HG03280 (cell line): ENCODE measurements around the gene CNIH2.

ENCODE experiments used
- ATAC-seq: cut with Tn5 transposase; IDR thresholded peaks from one replicate; pipeline ENCODE4 v1.9.1; 2021; ENCODE audit warnings: mild to moderate bottlenecking, moderate library complexity; ENCODE audit not compliant: unreplicated experiment

The CNIH2 gene

GRCh38 chr11:66258473-66258893 is 19.5 kb upstream of the CNIH2 start:
- ATAC-seq, result peak; percentile 1

- no peak for ATAC-seq
Observed at GRCh38 chr11:66259225-66259624, 18.8 kb upstream of the CNIH2 start.

DNA sequence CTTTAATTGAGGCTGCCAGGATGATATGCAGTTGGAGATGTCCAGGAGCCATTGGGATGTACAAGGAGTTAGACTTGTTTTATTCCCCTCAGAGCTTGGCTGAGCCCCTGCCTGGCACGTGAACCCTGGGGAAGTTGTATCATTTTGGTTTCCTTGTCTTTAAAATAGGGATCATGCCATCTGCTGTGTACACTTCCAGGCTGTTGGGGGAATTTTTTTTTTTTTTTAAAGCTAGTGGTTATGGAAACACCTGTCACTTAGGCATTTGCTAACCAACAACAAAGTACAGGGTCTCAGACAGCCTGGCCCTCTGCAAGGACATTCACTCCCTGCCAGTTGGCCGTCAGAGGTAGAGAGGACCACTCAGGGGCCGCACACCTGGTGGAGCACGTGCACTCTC is 18.0 kb upstream of the CNIH2 start:
- ATAC-seq, result no peak

GRCh38 chr11:66261578-66261977 is 16.4 kb upstream of the CNIH2 start:
- ATAC-seq, result no peak

DNA sequence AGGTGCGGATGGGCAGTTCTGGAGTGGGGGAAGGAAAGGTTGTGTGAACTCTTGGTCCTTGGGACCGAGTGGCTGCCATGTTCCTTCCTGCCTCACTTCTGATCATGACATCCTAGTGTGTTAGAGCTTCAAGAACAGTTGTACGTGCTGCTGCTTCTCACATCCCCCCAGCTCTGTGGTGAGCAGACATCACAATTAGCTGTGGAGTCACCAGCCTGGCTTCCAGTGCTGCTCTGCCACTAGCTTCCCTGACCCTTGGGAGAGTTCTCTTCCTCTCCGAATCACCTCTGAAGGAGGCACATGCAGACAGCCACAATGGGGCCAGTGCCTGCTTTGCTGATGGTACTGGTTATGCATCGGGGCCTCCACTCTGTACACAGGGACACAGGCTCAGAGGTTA is 15.8 kb upstream of the CNIH2 start:
- ATAC-seq, result no peak

GRCh38 chr11:66262696-66263095 is 15.3 kb upstream of the CNIH2 start:
- ATAC-seq, result no peak

GRCh38 chr11:66263231-66263630 is 14.7 kb upstream of the CNIH2 start:
- no peak for ATAC-seq

DNA sequence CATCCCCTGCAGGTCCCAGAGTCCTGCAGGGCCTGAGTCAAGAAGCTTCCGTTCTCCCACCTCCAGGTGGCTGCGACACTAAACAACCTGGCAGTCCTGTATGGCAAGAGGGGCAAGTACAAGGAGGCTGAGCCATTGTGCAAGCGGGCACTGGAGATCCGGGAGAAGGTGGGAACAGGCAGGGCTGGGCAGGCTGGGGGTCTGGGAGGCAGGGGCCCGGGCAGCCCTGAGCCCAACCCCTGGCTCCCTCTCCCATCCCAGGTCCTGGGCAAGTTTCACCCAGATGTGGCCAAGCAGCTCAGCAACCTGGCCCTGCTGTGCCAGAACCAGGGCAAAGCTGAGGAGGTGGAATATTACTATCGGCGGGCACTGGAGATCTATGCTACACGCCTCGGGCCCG is 14.2 kb upstream of the CNIH2 start:
- no peak for ATAC-seq

DNA sequence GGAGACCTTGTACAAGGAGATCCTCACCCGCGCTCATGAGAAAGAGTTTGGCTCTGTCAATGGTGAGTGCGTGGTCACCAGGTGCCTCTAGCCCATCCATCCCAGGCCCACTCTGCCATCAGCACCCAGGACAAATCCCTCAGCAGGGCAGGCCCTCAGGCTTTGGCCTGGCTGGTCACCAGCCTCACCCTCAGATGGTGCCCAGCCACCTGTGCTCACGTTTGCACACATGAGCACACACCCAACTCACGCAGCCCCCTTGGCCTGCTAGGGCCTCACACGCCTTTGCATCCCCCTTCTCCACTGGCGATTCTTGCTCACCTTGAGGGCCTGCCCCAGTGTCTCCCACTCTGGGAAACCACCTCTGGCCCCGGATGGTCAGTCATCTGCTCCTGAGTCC is 13.6 kb upstream of the CNIH2 start:
- ATAC-seq, result no peak

DNA sequence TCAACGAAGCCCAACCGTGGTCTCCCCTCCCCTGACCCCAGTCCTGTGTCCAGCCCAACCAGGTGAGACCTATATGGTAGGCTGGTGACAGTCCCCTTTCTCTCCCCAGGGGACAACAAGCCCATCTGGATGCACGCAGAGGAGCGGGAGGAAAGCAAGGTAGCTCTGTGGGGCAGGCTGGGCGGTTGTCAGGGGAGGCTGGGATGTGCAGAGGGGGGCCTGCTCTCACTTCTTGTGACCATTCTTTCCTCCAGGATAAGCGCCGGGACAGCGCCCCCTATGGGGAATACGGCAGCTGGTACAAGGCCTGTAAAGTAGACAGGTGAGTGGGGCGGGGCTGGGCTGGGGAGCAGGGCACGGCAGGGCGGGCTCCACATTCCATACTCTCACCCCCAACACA is 13.1 kb upstream of the CNIH2 start:
- no peak for ATAC-seq

DNA sequence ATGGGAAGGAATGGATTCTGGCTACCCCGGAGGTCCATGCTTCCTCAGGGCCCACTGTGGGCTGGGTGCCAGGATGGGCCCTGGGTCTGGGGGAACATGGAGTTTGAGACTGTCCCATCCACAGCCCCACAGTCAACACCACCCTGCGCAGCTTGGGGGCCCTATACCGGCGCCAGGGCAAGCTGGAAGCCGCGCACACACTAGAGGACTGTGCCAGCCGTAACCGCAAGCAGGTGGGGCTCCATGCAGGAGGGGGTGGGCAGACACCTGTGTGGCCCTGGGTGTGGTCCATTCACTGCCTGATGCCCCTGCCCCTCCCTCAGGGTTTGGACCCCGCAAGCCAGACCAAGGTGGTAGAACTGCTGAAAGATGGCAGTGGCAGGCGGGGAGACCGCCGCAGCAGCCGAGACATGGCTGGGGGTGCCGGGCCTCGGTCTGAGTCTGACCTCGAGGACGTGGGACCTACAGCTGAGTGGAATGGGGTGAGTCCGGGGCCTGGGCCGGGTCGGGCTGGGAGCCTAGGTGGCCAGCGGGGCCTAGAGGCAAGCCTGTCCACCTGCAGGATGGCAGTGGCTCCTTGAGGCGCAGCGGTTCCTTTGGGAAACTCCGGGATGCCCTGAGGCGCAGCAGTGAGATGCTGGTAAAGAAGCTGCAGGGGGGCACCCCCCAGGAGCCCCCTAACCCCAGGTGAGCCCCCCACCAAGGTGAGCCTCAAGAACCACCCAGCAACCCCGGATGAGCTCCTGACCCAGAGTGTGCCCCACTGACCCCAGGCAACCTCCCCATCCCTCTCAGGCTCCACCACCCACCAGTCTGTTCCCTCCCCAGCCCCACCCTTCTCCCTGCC is 12.2 kb upstream of the CNIH2 start:
- no peak for ATAC-seq

- no peak for ATAC-seq
Observed at GRCh38 chr11:66266378-66267038, 11.5 kb upstream of the CNIH2 start.

DNA sequence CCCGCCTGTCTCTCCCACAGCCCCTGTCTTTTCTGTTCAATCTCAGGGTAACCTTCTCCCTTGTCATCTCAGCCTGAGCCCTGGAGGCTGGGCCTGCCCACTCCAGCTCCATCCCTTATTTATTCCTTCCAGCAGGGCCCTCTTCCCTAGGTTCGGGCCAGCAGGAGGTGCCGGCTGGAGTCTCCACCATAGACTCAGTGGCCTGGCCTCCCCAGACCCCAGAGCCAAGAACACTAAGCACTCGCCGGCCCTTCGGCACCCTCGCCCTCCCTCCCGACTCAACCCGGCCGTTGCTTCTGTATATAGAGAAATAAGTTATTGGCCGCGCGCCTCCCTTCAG is 11.0 kb upstream of the CNIH2 start:
- no peak for ATAC-seq

DNA sequence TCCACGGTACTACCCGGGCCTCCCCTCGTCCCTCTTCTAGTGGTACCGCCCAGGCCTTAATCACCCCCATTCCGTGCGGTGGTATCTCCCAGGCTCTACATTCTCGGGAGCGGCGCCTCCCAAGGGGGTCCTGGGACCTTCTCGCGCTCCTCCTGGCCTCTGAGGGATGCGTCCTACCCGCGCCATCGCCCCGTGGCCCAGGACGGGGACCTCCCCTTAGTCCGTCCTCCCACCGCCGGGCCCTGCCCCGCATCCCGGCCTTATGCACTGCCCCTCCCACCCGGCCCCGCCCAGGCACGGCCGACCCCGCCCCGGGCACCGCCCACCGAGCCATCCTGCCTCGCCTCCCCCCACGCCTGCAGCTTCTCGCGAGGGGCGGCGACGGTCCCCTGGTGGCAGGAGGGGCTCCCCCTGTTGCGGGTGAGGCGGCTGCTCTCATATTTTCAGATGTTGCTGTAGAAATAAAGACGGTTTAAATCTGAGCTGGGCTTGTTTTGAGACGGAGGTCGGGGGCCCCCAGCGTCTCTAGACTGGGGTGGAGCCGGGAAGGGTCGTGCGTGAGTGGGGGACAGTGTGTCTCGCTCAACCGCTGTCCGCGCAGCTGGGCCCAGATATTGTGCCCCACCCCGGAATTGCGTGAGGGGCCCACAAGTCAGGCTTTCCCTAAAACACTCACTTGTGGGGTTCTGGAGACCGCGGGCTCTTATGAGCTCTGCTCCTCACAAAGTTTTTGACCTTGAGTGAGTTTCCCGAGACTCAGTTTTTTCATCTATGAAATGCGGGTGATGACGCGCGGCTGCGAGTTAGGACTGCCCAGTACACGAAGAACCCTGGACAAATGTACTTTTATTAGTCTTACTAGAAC is 10.4 kb upstream of the CNIH2 start:
- peak; percentile 46 for ATAC-seq

DNA sequence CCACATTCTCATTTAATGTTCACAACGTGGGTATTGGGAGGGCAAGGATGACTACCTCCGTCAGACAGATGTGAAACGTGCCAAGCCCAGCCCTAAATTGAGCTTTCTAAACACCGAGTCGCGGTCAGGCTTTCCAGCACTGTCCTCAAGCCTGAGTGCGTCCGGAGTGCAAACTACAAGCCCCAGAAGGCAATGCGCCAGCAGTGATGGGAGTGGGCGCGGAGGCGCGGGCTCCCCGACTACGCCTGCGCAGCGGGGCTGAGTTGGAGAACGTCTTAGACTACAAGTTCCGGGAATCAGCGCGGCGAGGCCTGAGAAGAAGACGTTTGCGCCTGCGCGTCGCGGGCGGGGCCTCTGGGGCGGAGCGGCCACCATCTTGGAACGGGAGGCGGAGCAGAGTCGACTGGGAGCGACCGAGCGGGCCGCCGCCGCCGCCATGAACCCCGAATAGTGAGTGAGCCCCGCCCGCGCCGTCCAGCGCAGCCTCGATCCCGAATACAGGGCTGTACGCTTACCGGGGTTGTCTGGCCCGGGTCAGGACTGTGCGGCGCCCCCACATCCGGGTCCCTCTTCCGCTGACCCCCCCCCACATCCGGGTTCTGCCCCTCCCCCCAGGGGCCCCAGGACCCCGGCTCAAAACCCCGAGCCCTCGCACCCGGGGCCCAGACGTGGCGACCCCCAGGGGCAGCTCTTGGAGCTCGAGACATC is 9.6 kb upstream of the CNIH2 start, which contains the start of gene RAB1B:
Gene RAB1B, plus strand, starts transcription at position 396 of the 708 bp plus-strand sequence. Its CDS starts 41 bp downstream, at position 437.
- peak; percentile 77 for ATAC-seq

DNA sequence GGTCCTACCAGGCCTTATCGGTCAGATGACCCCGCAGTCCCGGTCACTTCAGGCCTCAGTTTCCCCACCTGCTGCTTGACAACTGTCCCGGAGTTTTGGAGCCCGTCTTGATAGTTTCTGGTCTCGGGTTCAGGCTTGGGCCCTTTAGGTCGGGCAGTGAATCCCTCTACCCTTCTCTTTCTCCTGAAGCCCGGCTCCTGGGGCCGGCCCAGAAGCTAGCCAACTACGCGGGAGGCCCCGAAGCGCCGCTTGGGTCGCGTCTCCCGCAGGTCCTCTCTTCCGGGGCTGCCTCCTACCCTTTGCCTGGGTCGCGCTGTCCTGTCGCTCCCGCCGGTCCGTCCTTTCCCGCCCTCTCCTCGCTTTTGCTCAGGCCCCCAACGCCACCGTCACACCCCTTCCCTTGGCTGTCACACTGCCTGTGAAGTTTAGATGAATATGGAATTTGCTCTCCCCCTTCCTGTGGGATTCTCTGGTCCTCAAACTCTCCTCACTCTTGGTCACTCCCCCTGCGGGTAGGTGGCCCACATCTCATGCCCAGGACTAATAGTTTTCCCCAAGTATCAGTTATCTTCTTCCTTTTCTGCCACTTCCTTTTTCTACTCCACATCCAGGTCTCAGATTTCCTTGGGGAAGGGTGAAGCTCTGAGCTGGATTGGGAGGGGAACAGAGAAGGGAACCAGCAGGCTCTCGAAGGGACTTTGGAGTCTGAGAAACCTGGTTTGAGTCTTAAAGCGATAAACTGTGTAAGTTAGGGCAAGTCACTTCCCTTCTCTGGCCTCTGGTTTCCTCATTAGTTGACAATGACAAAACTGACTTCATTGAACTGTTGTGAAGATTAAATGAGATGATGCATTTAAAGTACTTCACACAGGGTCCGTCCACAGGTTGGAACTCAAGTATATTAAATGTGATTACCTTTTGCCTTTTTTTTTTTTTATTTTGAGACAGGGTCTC is 8.7 kb upstream of the CNIH2 start:
- no peak for ATAC-seq

GRCh38 chr11:66271816-66272215 is 6.2 kb upstream of the CNIH2 start:
- ATAC-seq, result no peak

- ATAC-seq, result no peak
Observed at GRCh38 chr11:66272596-66272995, 5.4 kb upstream of the CNIH2 start.

- no peak for ATAC-seq
Observed at GRCh38 chr11:66274219-66274618, 3.8 kb upstream of the CNIH2 start.

- no peak for ATAC-seq
Observed at GRCh38 chr11:66275396-66275795, 2.6 kb upstream of the CNIH2 start.
